Osteocyte (in vitro differentiated cells): ENCODE measurements around the gene FRAS1. TPM values are rescaled to one million over a fixed set of nuclear protein-coding genes. Genes with fewer than 3 reads are reported as not detected.

Experiments used
- DNase-seq: peaks from one replicate; pipeline ENCODE4 v3.0.0; 2021; ENCODE audit warnings: mixed read lengths; ENCODE audit not compliant: unreplicated experiment; ENCODE audit errors: extremely low spot score
- H3K27ac Mint-ChIP-seq: one replicate; pipeline ENCODE4 v1.8.0; 2021; ENCODE audit warnings: mild to moderate bottlenecking, mixed read lengths; ENCODE audit not compliant: unreplicated experiment
- H3K27me3 Mint-ChIP-seq: one replicate; pipeline ENCODE4 v1.8.0; 2021; ENCODE audit warnings: mixed read lengths; ENCODE audit not compliant: unreplicated experiment
- H3K36me3 Mint-ChIP-seq: one replicate; pipeline ENCODE4 v1.8.0; 2021; ENCODE audit warnings: mixed read lengths; ENCODE audit not compliant: unreplicated experiment
- H3K4me1 Mint-ChIP-seq: one replicate; pipeline ENCODE4 v1.8.0; 2021; ENCODE audit warnings: mixed read lengths; ENCODE audit not compliant: unreplicated experiment
- H3K4me3 Mint-ChIP-seq: one replicate; pipeline ENCODE4 v1.8.0; 2021; ENCODE audit warnings: mild to moderate bottlenecking, moderate library complexity, mixed read lengths; ENCODE audit not compliant: unreplicated experiment
- H3K9me3 Mint-ChIP-seq: one replicate; pipeline ENCODE4 v1.8.0; 2021; ENCODE audit warnings: mixed read lengths; ENCODE audit not compliant: unreplicated experiment
- total RNA-seq: library from RNA; stranded (reverse); gene quantifications from 2 replicates; pipeline ENCODE4 v1.2.1, GENCODE V29; 2021
- TF ChIP-seq, protein P1 (sequence below): fragments of 200-600 bp; sonication (generic); IDR thresholded peaks from 2 replicates; pipeline ENCODE4 v1.5.0; 2021; ENCODE audit warnings: antibody characterized with exemption, mild to moderate bottlenecking, moderate library complexity

The FRAS1 gene
- total RNA-seq, 1 donor from 2014 or later: 0.89 TPM

DNA sequence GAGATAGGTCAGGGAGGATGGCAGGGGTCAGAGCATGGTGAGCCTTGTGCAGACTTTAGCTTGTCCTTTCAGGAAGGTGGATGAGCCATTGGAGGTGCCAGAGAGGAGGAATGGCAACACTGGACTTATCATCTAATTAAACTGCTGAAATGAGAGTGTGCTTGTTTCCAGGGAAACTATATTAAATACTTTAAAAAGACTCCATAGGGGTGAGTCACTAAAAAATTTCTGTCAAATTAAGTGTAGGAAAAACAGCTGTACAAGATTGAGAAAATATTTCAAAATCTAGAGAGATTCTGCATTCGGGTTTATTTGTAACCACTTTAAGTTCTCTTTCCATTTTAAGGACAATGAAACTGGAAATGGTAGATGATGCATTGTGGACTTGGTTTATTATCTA, 11.4 kb downstream of the FRAS1 start:
- Mint-ChIP-seq H3K9me3 (no peaks in the 10 kb centered on the region), H3K36me3 (no peaks in the 10 kb centered on the region), H3K4me1 (no peaks in the 10 kb centered on the region), H3K4me3 (no peak overlapping the region), H3K27ac (no peak overlapping the region), H3K27me3 (peaks cover 33% of the 10 kb centered on the region)
- TF ChIP-seq, protein P1, sequence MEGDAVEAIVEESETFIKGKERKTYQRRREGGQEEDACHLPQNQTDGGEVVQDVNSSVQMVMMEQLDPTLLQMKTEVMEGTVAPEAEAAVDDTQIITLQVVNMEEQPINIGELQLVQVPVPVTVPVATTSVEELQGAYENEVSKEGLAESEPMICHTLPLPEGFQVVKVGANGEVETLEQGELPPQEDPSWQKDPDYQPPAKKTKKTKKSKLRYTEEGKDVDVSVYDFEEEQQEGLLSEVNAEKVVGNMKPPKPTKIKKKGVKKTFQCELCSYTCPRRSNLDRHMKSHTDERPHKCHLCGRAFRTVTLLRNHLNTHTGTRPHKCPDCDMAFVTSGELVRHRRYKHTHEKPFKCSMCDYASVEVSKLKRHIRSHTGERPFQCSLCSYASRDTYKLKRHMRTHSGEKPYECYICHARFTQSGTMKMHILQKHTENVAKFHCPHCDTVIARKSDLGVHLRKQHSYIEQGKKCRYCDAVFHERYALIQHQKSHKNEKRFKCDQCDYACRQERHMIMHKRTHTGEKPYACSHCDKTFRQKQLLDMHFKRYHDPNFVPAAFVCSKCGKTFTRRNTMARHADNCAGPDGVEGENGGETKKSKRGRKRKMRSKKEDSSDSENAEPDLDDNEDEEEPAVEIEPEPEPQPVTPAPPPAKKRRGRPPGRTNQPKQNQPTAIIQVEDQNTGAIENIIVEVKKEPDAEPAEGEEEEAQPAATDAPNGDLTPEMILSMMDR: no peak
- no peak for DNase-seq

DNA sequence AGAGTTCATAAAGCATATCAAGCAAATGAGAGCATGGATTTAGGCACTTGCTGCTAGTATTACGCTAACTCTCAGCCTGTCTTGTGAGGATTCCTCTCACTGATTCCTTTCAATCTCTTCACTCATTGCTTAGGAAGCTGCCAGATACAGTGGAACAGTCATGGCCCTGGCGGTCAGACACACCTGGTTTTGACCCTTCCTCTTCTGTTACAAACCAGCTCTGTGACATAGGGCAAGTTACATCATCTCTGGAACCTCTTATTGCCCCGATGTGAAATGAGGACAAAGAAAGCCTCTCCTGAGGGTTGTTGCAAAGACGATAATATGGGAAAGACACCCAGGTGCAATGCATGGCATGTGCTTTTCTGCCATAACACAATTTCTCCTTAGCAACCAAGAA, 12.2 kb downstream of the FRAS1 start:
- TF ChIP-seq, protein P1: no peak
- Mint-ChIP-seq H3K9me3 (no peaks in the 10 kb centered on the region), H3K4me1 (no peaks in the 10 kb centered on the region), H3K27ac (no peak overlapping the region), H3K4me3 (no peak overlapping the region), H3K27me3 (peaks cover 38% of the 10 kb centered on the region), H3K36me3 (no peaks in the 10 kb centered on the region)
- DNase-seq: no peak

DNA sequence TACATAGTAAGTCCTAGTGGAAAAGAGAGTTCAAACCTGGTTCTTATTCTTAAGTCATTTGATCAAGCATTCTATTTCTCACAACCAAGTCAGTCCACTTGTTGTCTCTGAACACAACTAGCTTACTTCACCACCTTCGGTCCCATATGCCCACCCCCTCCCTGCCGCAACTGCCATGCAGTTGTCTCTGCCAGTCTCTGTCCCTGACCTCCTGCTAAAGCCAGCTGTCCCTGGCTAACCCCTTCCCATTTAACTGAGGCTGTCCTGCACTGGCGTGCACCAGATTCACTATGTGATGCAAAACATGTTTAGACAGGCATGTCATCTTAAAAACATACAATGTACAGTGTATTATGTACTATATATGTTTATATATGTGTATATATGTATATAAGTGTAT, 12.7 kb downstream of the FRAS1 start:
- Mint-ChIP-seq H3K27me3 (peaks cover 38% of the 10 kb centered on the region), H3K9me3 (no peaks in the 10 kb centered on the region), H3K4me1 (no peaks in the 10 kb centered on the region), H3K4me3 (no peak overlapping the region), H3K27ac (no peak overlapping the region), H3K36me3 (no peaks in the 10 kb centered on the region)
- DNase-seq: no peak
- TF ChIP-seq, protein P1: no peak

DNA sequence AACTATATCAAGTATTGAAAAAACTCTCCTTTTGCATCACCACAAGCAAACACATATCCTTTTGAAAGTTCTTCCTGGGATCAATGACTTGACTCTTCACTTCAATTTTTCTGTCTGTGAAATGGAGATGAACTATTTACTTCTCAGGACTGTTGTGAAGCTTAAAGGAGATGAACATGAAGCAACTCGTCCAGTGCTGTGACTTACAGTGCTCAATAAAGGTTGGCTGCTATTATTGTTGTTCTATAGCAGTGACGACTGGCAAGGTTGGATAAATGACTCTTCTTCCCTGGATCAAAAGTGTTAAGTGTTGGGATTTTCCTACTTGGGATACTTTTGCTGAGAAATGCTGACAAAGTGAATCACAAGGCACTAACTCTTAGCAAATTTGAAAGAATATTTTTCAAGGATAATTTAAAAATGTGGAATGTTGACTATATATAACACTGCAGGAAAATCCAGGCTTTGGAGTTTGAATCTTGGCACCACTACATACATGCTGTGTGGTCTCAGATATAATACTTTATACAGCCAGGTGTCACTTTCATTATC, 13.7 kb downstream of the FRAS1 start:
- H3K36me3 Mint-ChIP-seq: no peaks in the 10 kb centered on the region
- TF ChIP-seq, protein P1: no peak
- H3K27ac Mint-ChIP-seq: no peak overlapping the region
- H3K9me3 Mint-ChIP-seq: no peaks in the 10 kb centered on the region
- no peak for DNase-seq
- peaks cover 38% of the 10 kb centered on the region for H3K27me3 Mint-ChIP-seq
- H3K4me3 Mint-ChIP-seq: no peak overlapping the region
- no peaks in the 10 kb centered on the region for H3K4me1 Mint-ChIP-seq

DNA sequence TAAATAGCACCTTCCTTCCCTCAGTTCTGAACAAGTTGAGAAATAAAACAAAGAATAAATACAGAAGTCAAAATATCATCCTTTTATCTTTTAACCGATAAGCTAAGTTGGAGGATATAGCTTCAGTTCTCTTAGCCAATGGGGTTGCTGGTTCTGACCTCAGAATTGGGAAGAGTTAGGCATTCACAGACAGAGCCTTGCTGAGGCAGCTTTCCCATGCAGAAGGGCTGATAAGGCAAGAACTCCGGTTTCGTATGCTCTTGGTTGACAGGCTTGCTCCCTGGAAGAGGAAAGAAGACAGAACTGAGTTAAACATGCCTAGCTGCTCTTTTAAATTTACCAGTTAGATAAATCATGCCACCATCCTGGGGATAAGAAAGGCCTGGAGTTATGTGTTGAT, 17.6 kb downstream of the FRAS1 start:
- no peak overlapping the region for H3K4me3 Mint-ChIP-seq
- DNase-seq: no peak
- no peaks in the 10 kb centered on the region for H3K4me1 Mint-ChIP-seq
- peaks cover 38% of the 10 kb centered on the region for H3K27me3 Mint-ChIP-seq
- H3K27ac Mint-ChIP-seq: no peak overlapping the region
- no peaks in the 10 kb centered on the region for H3K9me3 Mint-ChIP-seq
- no peaks in the 10 kb centered on the region for H3K36me3 Mint-ChIP-seq
- TF ChIP-seq, protein P1: no peak
